Measurements from ENCODE around the gene FCMR.

DNA sequence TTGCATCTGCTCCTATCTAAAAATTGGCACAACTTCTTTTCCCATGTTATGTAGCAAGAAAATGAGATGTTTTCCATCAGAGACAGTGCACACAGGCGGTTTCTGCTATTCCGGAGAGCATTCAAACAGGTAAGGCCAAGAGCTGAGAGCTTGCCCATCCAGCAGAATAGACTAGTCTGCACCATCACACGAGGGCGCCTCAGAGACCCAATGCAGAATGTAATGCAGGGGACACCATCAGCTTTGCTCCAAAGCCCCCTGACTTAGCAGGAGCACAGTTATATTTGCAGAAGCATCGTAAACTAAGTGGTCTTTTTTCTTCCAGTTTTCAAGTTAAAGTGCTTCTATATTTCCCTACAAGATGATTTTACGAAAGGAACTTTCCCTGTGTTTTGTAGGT, 19.8 kb downstream of the FCMR start:
- TF ChIP-seq, protein P1, sequence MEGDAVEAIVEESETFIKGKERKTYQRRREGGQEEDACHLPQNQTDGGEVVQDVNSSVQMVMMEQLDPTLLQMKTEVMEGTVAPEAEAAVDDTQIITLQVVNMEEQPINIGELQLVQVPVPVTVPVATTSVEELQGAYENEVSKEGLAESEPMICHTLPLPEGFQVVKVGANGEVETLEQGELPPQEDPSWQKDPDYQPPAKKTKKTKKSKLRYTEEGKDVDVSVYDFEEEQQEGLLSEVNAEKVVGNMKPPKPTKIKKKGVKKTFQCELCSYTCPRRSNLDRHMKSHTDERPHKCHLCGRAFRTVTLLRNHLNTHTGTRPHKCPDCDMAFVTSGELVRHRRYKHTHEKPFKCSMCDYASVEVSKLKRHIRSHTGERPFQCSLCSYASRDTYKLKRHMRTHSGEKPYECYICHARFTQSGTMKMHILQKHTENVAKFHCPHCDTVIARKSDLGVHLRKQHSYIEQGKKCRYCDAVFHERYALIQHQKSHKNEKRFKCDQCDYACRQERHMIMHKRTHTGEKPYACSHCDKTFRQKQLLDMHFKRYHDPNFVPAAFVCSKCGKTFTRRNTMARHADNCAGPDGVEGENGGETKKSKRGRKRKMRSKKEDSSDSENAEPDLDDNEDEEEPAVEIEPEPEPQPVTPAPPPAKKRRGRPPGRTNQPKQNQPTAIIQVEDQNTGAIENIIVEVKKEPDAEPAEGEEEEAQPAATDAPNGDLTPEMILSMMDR (IDR thresholded peaks at IDR 0.05) = no peak
- TF ChIP-seq POLR2A (IDR thresholded peaks at IDR 0.05) (no peak), EP300 (IDR thresholded peaks at IDR 0.05) (no peak)

All from tibial nerve (tissue), 4 donors.